Fibroblast of the aortic adventitia (primary cell): ENCODE results near the gene TRO. TPM values are rescaled to one million over a fixed set of nuclear protein-coding genes. Genes with fewer than 3 reads are reported as not detected.

Experiments
- DNase-seq: peaks from one replicate; pipeline ENCODE4 v3.0.0-alpha.2; 2010; ENCODE audit warnings: low read depth
- H3K4me3 ChIP-seq: 2 replicates; pipeline ENCODE4 v1.5.1; 2011; ENCODE audit warnings: low read depth, mild to moderate bottlenecking, control low read depth, low read length, moderate library complexity
- small RNA-seq: library from RNA; depleted of rRNA; stranded (forward); fragments of <200 nt; gene quantifications from one replicate; pipeline ENCODE3, GENCODE V24; 2012
- total RNA-seq: library from RNA; depleted of rRNA; stranded (reverse); fragments of >200 nt; gene quantifications from 2 replicates; pipeline ENCODE4 v1.2.3, GENCODE V29; 2012; ENCODE audit warnings: low replicate concordance
- TF ChIP-seq, protein P1 (sequence below): IDR thresholded peaks from 2 replicates; pipeline ENCODE4 v1.5.1; 2011; ENCODE audit warnings: mild to moderate bottlenecking, low read length, control low read depth, inconsistent platforms; ENCODE audit not compliant: insufficient read depth

TRO gene
- total RNA-seq, 1 donor, result 13.1 TPM

DNA sequence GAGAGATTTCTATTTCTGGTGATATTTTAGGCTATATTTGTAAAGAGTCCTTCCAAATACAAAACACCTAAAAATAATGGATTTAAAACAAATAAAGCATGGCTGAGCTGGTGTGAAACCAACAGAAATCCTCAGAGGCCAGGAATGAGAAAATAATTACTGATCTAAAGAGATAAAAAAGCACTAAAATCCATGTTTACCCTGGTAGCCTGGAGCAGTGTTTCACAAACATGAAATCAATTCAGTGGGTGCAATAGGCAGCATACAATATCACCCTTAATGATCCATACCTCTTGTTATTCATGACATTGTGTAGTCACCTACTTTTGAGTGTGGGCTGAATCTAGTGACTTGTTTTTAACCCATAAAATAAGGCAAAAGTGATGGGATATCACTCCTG is 58.8 kb downstream of the TRO start:
- TF ChIP-seq, protein P1, sequence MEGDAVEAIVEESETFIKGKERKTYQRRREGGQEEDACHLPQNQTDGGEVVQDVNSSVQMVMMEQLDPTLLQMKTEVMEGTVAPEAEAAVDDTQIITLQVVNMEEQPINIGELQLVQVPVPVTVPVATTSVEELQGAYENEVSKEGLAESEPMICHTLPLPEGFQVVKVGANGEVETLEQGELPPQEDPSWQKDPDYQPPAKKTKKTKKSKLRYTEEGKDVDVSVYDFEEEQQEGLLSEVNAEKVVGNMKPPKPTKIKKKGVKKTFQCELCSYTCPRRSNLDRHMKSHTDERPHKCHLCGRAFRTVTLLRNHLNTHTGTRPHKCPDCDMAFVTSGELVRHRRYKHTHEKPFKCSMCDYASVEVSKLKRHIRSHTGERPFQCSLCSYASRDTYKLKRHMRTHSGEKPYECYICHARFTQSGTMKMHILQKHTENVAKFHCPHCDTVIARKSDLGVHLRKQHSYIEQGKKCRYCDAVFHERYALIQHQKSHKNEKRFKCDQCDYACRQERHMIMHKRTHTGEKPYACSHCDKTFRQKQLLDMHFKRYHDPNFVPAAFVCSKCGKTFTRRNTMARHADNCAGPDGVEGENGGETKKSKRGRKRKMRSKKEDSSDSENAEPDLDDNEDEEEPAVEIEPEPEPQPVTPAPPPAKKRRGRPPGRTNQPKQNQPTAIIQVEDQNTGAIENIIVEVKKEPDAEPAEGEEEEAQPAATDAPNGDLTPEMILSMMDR, result no peak
- no peak for DNase-seq
- no peak overlapping the region for H3K4me3 ChIP-seq

DNA sequence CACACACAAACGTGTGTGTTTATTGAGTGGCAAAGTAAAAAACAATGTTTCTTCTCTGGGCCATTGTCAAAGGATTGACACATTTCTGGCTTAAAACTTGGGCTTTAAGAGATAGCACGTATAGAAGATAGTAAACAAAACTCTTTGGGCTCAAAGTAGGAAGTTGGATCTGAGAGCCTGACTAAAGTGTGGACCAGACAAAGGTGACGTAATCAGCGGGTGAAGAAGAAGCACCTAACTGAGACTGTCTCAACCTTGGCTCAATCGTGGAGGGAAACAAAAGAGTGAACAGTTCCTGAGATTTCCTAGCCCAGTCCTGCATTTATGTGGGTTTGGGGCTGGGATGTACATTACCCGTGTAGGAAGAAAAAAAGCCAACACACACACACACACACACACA is 59.7 kb downstream of the TRO start:
- H3K4me3 ChIP-seq, result no peak overlapping the region
- no peak for DNase-seq
- TF ChIP-seq, protein P1, result no peak

Small RNAs within 50 kb of the gene (small RNA-seq; reads per million reads assigned to genes)
- not detected for gene RF00614

Other genes starting within 250 kb of the TRO start
- gene ITIH6, start 122.6 kb upstream of the TRO start, total RNA-seq, result not detected in 2 replicates
- 147 and 163 TPM in 2 replicates for gene MAGED2, start 113.1 kb upstream of the TRO start, total RNA-seq
- 0.09 TPM in 1 of 2 replicates, not detected in the other for gene PFKFB1, start 73.4 kb downstream of the TRO start, total RNA-seq
- gene APEX2, start 79.5 kb downstream of the TRO start, total RNA-seq, result 4.7 and 8.8 TPM in 2 replicates
- not detected in 2 replicates for gene ALAS2, start 110.2 kb downstream of the TRO start, total RNA-seq
- not detected in 2 replicates for gene PAGE2B, start 154.2 kb downstream of the TRO start, total RNA-seq
- gene PAGE2, start 168.2 kb downstream of the TRO start, total RNA-seq, result not detected in 2 replicates